ENCODE data around the gene ZNF860. TPM values are rescaled to one million over a fixed set of nuclear protein-coding genes. Genes with fewer than 3 reads are reported as not detected.

Gene ZNF860
- total and polyA plus RNA-seq, 5 experiments from 2014 or later: 1.1 to 2.1 TPM; not detected in 3

DNA sequence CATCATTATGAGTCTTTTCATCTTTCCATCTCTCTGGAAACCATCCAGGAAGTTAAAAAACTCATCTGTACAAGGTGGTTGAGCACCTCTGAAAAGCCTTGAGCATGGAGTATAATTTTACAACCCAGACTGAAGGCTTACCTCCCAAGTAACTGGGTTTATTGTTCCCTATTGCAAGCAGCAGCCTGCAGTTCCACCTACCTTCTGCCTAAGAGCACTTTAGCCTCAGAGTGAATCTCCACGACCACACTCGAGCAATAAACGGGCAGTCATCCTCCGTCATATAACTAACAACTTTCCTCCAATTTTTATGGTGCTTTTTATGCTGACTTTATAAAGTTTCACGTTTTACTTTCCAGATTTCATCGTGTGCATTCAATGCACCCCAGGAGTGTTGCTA, 33.3 kb upstream of the ZNF860 start:
- H3K27me3 Mint-ChIP-seq: peaks cover 0 to 17% (median 4%) of the 10 kb centered on the region in 5 donors
- ATAC-seq: no peak
- peak overlapping the region in 1 of 10 donors; percentile 40 for H3K27ac Mint-ChIP-seq
- peaks cover 0 to 4% (median 0%) of the 10 kb centered on the region in 9 donors for H3K9me3 Mint-ChIP-seq
- H3K4me1 Mint-ChIP-seq: peaks cover 0 to 59% (median under 1%) of the 10 kb centered on the region in 4 donors
- DNase-seq: no peak
- POLR2A ChIA-PET: no interaction called here
- H3K36me3 Mint-ChIP-seq: no peaks in the 10 kb centered on the region
- H3K4me3 Mint-ChIP-seq: no peak overlapping the region

DNA sequence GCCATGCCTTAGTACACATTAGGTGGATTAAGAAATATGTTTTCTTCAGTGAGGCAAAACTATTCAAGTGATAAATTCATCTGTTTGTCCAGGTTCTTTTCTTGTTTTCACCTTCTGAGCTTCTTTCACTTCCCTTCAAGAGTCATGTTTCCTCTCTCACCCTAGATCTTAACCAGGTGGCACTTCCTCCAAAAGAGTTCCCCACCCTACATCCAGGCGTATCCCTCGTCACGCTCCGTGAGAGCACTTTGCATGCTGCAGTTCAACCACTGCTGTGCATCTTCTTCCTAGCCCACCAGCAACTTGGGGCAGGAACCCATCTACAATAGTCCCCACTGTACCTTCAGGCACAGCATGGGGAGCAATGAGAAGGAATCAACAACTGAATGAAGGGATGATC, 29.3 kb upstream of the ZNF860 start:
- Mint-ChIP-seq H3K4me3 (peak overlapping the region in 1 of 10 donors; percentile 43), H3K27ac (peak overlapping the region in 1 of 10 donors; percentile 53), H3K4me1 (peaks cover 0 to 57% (median under 1%) of the 10 kb centered on the region in 4 donors), H3K27me3 (peaks cover 0 to 6% (median 0%) of the 10 kb centered on the region in 5 donors), H3K9me3 (peaks cover 7 to 21% (median 13%) of the 10 kb centered on the region in 9 donors), H3K36me3 (peaks cover 0 to 16% (median 6%) of the 10 kb centered on the region in 3 donors)
- POLR2A ChIA-PET: no interaction called here
- ATAC-seq (peak in 1 of 2 donors; percentile 49), DNase-seq (peak in 1 of 10 donors; percentile 41)

DNA sequence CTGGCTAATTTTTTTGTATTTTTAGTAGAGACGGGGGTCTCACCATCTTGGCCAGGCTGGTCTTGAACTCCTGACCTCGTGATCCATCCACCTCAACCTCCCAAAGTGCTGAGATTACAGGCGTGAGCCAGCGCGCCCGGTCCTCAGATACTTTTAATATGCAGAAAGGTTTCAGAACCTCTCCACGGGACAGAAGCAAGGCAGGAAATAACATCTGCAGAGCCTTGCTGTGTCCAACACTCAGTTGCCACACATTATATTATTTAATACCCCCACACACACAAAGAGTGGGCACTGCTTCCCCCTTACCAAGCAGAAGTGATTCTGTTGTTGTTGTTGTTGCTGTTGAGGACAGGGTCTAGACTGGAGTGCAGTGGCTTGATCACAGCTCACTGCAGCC, 28.5 kb upstream of the ZNF860 start:
- Mint-ChIP-seq H3K9me3 (peaks cover 7 to 21% (median 13%) of the 10 kb centered on the region in 9 donors), H3K27ac (peak overlapping the region in 1 of 10 donors; percentile 33), H3K4me3 (no peak overlapping the region), H3K36me3 (peaks cover 0 to 16% (median 6%) of the 10 kb centered on the region in 3 donors), H3K27me3 (peaks cover 0 to 4% (median 0%) of the 10 kb centered on the region in 5 donors), H3K4me1 (peaks cover 0 to 56% (median under 1%) of the 10 kb centered on the region in 4 donors)
- POLR2A ChIA-PET: interaction anchor here (0.7 kb wide), 1 partner anchor 12 kb away, joined by 5 read pairs; no protein-coding TSS in a partner anchor
- ATAC-seq (no peak), DNase-seq (no peak)

DNA sequence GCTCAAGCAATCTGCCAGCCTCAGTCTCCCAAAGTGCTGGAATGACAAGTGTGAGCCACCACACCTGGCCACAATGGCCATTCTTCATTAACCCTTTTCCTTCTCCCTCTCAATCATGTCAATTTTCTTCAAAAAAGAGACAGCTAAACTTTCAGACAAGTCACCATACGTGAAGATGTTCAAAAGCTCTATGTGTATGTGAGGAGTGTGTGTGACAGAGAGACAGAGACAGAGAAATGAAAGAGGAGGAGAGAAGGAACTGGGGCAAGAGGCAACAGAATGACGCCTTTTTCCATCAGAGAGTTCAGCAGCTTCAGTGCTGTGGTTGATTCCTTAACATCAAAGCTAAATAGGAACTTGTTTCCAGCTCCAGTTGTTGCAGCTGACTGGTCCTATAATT, 27.9 kb upstream of the ZNF860 start:
- ATAC-seq (no peak), DNase-seq (no peak)
- peaks cover 0 to 54% (median under 1%) of the 10 kb centered on the region in 4 donors for H3K4me1 Mint-ChIP-seq
- peaks cover 0 to 4% (median 0%) of the 10 kb centered on the region in 5 donors for H3K27me3 Mint-ChIP-seq
- H3K36me3 Mint-ChIP-seq: peaks cover 0 to 16% (median 6%) of the 10 kb centered on the region in 3 donors
- H3K9me3 Mint-ChIP-seq: peaks cover 7 to 21% (median 13%) of the 10 kb centered on the region in 9 donors
- peak overlapping the region in 1 of 10 donors; percentile 33 for H3K27ac Mint-ChIP-seq
- no peak overlapping the region for H3K4me3 Mint-ChIP-seq
- POLR2A ChIA-PET: interaction anchor here (0.5 kb wide), 1 partner anchor 46 kb away, joined by 3 read pairs; no protein-coding TSS in a partner anchor

DNA sequence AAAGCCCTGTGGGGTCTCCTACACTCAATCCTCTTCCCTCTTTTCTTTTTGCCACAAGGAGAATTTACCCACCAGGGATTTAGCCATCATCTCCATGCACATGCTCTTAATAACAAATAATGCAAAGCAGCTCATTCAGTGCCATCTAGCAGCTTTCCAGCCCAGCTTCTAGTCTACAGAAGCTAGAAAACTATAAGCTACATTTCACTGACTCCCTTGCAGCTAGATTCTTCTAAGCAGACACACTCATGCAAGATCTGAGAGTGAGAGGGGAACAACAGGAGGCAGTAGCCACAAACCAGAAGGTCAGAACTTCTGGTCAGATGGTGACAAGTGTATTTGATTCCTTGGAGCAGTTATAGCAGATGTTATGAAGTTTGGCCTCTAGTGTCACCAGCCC, 26.0 kb upstream of the ZNF860 start:
- no peak for ATAC-seq
- POLR2A ChIA-PET: no interaction called here

DNA sequence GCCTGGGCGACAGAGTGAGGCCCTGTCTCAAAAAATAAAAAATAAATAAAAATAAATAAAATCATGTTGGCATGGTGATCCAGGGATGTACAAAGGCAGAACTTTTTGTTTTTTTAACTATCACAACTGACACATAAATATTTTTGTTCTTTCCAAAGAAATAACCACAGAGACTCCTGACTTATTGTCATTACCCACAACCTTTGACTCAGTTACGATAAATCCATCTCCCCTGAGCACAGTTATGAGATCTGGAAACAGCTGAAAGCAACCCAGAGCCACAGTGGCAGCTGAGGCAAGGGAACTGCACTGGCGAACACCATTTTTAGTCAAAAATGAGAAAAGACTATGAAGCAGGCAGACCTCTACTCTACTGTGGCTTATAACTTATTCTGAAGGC, 24.4 kb upstream of the ZNF860 start:
- no peak overlapping the region for H3K4me3 Mint-ChIP-seq
- peaks cover 0 to 16% (median 6%) of the 10 kb centered on the region in 3 donors for H3K36me3 Mint-ChIP-seq
- no peak overlapping the region for H3K27ac Mint-ChIP-seq
- ATAC-seq: no peak
- no peak for DNase-seq
- peaks cover 3 to 21% (median 11%) of the 10 kb centered on the region in 9 donors for H3K9me3 Mint-ChIP-seq
- peaks cover 0 to 4% (median 0%) of the 10 kb centered on the region in 5 donors for H3K27me3 Mint-ChIP-seq
- H3K4me1 Mint-ChIP-seq: peaks cover 0 to 58% (median under 1%) of the 10 kb centered on the region in 4 donors
- POLR2A ChIA-PET: no interaction called here

More for the DNA sequence above, 26.0 kb upstream of the ZNF860 start:
- H3K4me1 Mint-ChIP-seq: peaks cover 0 to 60% (median under 1%) of the 10 kb centered on the region in 4 donors
- H3K27ac Mint-ChIP-seq: no peak overlapping the region
- H3K4me3 Mint-ChIP-seq: no peak overlapping the region
- peaks cover 0 to 16% (median 6%) of the 10 kb centered on the region in 3 donors for H3K36me3 Mint-ChIP-seq
- peaks cover 0 to 4% (median 0%) of the 10 kb centered on the region in 5 donors for H3K27me3 Mint-ChIP-seq
- DNase-seq: no peak
- peaks cover 3 to 21% (median 11%) of the 10 kb centered on the region in 9 donors for H3K9me3 Mint-ChIP-seq

DNA sequence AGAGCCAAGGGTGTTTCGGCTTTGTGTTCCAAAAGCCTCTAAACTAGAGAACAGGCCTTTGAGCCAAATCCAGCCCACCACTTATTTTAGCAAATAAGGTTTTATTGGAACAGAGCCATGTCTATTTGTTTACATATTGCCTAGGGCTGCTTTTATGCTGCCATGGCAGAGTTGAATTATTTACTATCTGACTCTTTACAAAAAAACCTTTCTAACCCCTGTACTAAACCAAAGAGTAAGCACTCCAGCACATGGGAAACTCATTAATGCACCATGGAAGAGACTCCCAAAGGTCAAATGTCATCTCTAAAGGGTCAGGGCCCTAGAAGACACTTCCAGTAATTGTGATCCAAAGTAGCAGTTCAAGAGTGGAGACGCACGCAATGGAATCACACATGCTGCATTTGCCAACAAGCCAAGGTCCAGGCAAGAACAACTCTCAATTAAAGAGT, 22.8 kb upstream of the ZNF860 start:
- H3K9me3 Mint-ChIP-seq: peaks cover 3 to 21% (median 11%) of the 10 kb centered on the region in 9 donors

DNA sequence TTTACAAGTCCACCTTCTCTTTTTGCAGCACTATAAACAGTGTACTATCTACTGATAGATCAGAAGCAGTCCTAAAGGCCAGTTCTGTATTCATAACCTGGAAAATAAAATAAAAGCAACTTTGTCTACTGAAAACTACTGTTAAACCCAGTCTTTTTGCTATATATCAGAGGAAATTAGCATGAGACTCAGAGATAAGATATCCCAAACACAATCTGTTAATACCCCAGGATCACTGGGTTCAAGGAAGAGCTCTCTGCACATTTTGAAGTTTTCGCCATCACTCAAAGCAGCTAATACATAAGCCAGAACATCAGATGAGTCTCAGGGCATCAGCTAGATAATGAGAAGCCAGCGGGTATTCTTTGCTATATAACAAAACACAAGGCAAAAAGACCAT, 22.3 kb upstream of the ZNF860 start:
- DNase-seq (no peak), ATAC-seq (no peak)
- peaks cover 3 to 20% (median 11%) of the 10 kb centered on the region in 9 donors for H3K9me3 Mint-ChIP-seq
- H3K4me3 Mint-ChIP-seq: no peak overlapping the region
- H3K4me1 Mint-ChIP-seq: peaks cover 4 to 58% (median 6%) of the 10 kb centered on the region in 4 donors
- POLR2A ChIA-PET: no interaction called here
- peaks cover 0 to 15% (median 6%) of the 10 kb centered on the region in 3 donors for H3K36me3 Mint-ChIP-seq
- peaks cover 0 to 4% (median 0%) of the 10 kb centered on the region in 5 donors for H3K27me3 Mint-ChIP-seq
- peak overlapping the region in 1 of 10 donors; percentile 69 for H3K27ac Mint-ChIP-seq

More for the DNA sequence above, 22.8 kb upstream of the ZNF860 start:
- POLR2A ChIA-PET: no interaction called here
- Mint-ChIP-seq H3K27ac (peak overlapping the region in 1 of 10 donors; percentile 69), H3K4me3 (no peak overlapping the region), H3K36me3 (peaks cover 0 to 16% (median 6%) of the 10 kb centered on the region in 3 donors), H3K4me1 (peaks cover 4 to 60% (median 6%) of the 10 kb centered on the region in 4 donors), H3K27me3 (peaks cover 0 to 3% (median 0%) of the 10 kb centered on the region in 5 donors)
- ATAC-seq (no peak), DNase-seq (no peak)

DNA sequence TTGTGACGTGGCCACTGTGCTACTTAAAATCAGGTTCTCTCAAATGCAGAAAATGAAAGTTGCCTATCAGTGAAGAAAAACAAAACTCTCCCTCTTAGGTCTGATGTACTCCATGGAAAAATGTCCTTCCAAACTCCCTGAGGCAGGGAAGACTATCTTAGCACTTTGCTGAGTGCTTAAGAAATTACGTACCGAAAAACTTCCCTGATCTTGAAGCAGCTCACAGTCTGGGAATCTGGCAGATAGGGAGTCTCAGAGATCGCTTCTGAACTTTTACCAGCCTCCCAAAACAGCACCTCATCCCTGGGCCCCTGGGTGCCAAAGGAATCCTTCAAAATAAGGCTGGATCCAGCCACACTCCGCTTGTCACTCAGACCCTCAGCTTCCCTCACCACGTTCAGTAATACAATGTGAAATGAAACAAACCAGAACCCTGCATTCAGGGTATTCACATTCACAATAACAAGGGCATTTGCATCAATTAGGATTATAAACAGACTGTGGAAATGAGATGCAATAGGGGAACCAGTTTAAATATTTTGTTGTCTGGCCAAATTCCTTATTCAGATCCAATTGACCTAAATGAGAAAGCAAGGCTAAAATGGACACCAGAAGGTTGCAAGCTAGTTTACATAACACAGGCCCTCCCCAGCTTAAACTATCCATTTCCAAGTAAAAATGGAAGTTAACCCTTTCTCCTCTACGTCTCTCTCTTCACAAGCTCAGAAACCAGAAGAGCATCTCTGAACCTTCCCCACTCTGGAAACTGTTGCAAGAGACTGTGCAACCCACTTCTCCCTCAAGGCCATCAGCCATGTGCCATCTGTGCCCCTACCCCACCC, 21.4 kb upstream of the ZNF860 start:
- H3K4me1 Mint-ChIP-seq: peaks cover 4 to 54% (median 6%) of the 10 kb centered on the region in 4 donors
- peaks cover 0 to 6% (median 3%) of the 10 kb centered on the region in 3 donors for H3K36me3 Mint-ChIP-seq
- H3K4me3 Mint-ChIP-seq: peak overlapping the region in 1 of 10 donors; percentile 25
- H3K27ac Mint-ChIP-seq: peak overlapping the region in 3 of 10 donors; percentile 1 to 69 (median 20)
- peaks cover 0 to 6% (median 0%) of the 10 kb centered on the region in 5 donors for H3K27me3 Mint-ChIP-seq
- POLR2A ChIA-PET: no interaction called here
- peaks cover 3 to 10% (median 7%) of the 10 kb centered on the region in 9 donors for H3K9me3 Mint-ChIP-seq
- DNase-seq (no peak), ATAC-seq (no peak)

DNA sequence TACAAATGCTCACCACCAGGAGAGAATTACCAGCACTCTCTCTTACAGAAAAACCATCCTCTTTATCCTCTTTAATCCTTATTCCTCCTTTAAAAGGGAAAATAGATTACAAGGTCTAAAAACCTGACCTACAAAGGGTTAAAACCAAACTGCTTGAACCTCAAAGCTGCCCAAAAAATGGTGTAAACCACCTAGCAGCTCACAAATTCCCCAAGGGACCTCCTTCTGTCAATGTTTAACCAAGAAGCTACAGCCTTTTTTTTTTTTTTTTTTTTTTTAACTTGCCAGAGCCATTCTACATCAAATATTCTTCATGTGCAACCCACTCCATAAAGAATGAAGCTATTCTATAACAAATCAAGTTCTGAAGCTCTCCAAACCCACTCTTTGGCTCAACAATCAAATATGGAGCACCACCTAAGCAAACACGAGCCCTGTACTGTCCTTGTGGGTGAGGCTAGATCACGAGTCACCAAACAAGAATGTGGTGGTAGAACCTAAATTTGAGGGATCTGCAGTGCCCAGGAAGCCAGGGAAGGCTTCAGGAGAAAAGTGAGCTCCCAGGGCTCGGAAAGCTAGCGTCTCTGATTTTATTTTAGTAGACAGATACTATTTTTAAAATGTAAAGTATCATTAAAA, 20.6 kb upstream of the ZNF860 start:
- H3K9me3 Mint-ChIP-seq: peaks cover 0 to 3% (median under 1%) of the 10 kb centered on the region in 9 donors
- POLR2A ChIA-PET: no interaction called here
- peak overlapping the region in 1 of 10 donors; percentile 25 for H3K4me3 Mint-ChIP-seq

DNA sequence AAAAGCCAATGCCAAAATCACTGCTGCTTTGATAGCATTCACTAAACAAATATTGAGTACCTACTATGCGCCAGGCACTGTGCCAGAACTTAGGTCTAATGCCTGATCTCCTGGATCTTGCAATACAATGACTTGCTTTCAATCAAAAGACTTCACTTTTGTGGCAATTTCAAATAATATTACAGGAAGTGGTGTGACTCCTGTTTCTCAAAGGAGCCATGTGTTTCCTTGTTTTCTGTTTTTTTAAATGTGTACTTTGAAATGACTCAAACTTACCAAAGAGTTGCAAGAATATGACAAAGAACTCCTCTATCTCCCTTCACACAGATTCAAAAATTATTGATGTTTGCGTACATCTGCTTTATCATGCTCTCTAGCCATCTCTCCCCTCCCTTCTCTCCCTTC, 18.7 kb upstream of the ZNF860 start:
- Mint-ChIP-seq H3K36me3 (no peaks in the 10 kb centered on the region), H3K4me1 (peaks cover 4 to 45% (median 6%) of the 10 kb centered on the region in 4 donors), H3K27me3 (peaks cover 0 to 6% (median 0%) of the 10 kb centered on the region in 5 donors), H3K4me3 (no peak overlapping the region), H3K9me3 (no peaks in the 10 kb centered on the region), H3K27ac (peak overlapping the region in 1 of 10 donors; percentile 66)
- POLR2A ChIA-PET: no interaction called here
- DNase-seq (peak in 1 of 10 donors; percentile 11), ATAC-seq (peak in 1 of 2 donors; percentile 10)

More for the DNA sequence above, 20.6 kb upstream of the ZNF860 start:
- Mint-ChIP-seq H3K27ac (peak overlapping the region in 1 of 10 donors; percentile 69), H3K36me3 (no peaks in the 10 kb centered on the region), H3K4me1 (peaks cover 4 to 51% (median 6%) of the 10 kb centered on the region in 4 donors), H3K27me3 (peaks cover 0 to 6% (median 0%) of the 10 kb centered on the region in 5 donors)
- ATAC-seq (no peak), DNase-seq (no peak)

DNA sequence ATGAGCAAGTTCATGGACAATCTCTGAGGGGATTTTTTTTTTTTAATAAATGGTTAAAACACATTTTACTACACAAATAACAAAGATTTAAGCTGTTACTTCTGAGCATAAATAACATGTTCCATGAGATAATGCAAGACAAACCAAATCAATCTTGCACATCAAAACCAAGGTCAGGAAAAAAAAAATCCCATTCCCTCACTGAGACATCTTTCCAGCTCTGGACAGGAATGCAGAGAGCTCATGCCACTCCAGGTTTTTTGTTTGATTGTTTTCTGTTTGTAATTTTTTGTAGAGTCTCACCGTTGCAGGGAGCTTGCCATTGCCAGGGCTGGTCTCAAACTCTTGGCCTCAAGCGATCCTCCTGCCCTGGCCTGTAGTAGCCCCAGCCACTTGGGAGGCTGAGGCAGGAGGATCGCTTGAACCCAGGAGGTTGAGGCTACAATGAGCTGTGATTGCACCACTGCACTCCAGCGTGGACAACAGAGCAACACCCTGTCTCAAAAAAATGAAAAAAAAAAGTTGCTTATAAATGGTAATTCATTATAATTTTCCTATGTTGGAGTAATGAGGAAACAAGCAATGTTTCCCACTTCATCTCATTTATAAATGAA, 14.5 kb upstream of the ZNF860 start:
- ATAC-seq (no peak), DNase-seq (no peak)
- Mint-ChIP-seq H3K4me1 (peaks cover 4 to 31% (median 6%) of the 10 kb centered on the region in 4 donors), H3K4me3 (no peak overlapping the region), H3K36me3 (no peaks in the 10 kb centered on the region), H3K27ac (no peak overlapping the region), H3K9me3 (no peaks in the 10 kb centered on the region), H3K27me3 (peaks cover 0 to 6% (median 0%) of the 10 kb centered on the region in 5 donors)
- POLR2A ChIA-PET: no interaction called here
